ENCODE results near the gene CERCAM. TPM values are rescaled to one million over a fixed set of nuclear protein-coding genes. Genes with fewer than 3 reads are reported as not detected.
"Not testable (repeated sequence)": the region's sequence is repeated elsewhere in the genome, so short reads cannot be mapped to it uniquely, and the experiment has no call there.

CERCAM gene
- polyA plus RNA-seq, 1 donor = 19.9 TPM

DNA sequence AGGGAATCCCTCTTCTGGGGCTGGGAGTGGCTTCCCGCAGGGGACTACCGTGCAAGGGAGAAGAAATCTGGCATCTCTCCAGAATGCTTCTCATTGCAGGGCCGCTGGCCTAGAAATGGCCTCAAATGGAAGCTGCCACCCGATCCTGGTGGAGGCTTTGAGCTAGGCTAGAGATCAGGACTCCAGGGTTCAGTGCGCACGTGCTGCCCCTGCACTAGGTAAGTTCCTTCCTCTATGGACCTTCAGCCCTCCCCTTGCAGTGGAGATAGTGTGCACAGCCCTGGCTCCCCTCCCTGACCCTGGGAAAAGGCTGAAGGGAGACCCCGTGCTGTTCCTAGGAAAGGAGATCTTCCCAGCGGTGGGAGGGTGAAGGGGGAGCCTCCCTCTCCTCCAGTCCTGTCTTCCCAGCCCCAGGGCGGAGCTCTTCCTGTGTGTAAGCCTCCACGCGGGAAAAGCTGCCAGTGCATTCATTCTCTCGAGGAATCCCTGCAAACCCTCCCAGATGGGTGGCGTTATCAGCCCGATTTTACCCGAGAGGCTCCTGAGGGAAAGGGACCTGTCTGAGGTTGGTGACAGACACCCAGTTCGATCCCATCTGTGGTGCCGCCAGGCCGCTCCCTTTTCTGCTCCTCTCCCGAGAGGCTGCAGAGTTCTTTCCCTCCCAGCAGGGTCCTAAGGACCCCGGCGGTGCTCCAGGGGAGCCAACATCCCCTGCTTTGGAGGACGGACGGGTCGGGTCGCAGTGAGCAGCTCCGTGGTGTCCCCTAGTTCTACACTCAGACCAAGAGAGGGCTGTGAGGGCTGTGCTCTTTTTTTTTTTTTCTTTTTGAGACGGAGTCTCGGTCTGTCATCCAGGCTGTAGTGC is 1.4 kb upstream of the CERCAM start:
- peaks cover 33% of the 10 kb centered on the region for H3K4me1 ChIP-seq (ENCODE audit: control insufficient read depth, insufficient read depth, low read length)
- no peaks in the 10 kb centered on the region for H3K36me3 ChIP-seq (ENCODE audit: control insufficient read depth, insufficient read depth, low read length)
- WGBS (ENCODE audit: insufficient coverage, low lambda C conversion rate) = no CpG with 5 or more reads among the region's 28 CpGs
- H3K27me3 ChIP-seq (ENCODE audit: control insufficient read depth, insufficient read depth, low read length) = peaks cover 23% of the 10 kb centered on the region
- DNase-seq = peak; percentile 40 to 48
- H3K9me3 ChIP-seq (ENCODE audit: control insufficient read depth, low read depth, low read length) = no peaks in the 10 kb centered on the region
- H3K4me3 ChIP-seq (ENCODE audit: low read length) = peak overlapping the region; percentile 54
- no peak overlapping the region for H3K27ac ChIP-seq (ENCODE audit: low read length)

GRCh38 chr9:128420060-128420650 is 502 bp upstream of the CERCAM start:
- no CpG with 5 or more reads among the region's 59 CpGs for WGBS (ENCODE audit: insufficient coverage, low lambda C conversion rate)
- H3K4me3 ChIP-seq (ENCODE audit: low read length) = peak overlapping the region; percentile 54
- no peak overlapping the region for H3K27ac ChIP-seq (ENCODE audit: low read length)
- peaks cover 22% of the 10 kb centered on the region for H3K27me3 ChIP-seq (ENCODE audit: control insufficient read depth, insufficient read depth, low read length)
- H3K4me1 ChIP-seq (ENCODE audit: control insufficient read depth, insufficient read depth, low read length) = peaks cover 29% of the 10 kb centered on the region
- no peaks in the 10 kb centered on the region for H3K9me3 ChIP-seq (ENCODE audit: control insufficient read depth, low read depth, low read length)
- DNase-seq = peak; percentile 68 to 74
- H3K36me3 ChIP-seq (ENCODE audit: control insufficient read depth, insufficient read depth, low read length) = no peaks in the 10 kb centered on the region

- no CpG with 5 or more reads among the region's 11 CpGs for WGBS (ENCODE audit: insufficient coverage, low lambda C conversion rate)
- H3K4me1 ChIP-seq (ENCODE audit: control insufficient read depth, insufficient read depth, low read length) = peaks cover 19% of the 10 kb centered on the region
- DNase-seq = no peak
These were observed 882 bp downstream of the CERCAM start for GRCh38 chr9:128421482-128421996.

GRCh38 chr9:128422022-128422782 is 1.5 kb downstream of the CERCAM start:
- no CpG with 5 or more reads among the region's 13 CpGs for WGBS (ENCODE audit: insufficient coverage, low lambda C conversion rate)
- H3K36me3 ChIP-seq (ENCODE audit: control insufficient read depth, insufficient read depth, low read length); H3K9me3 ChIP-seq (ENCODE audit: control insufficient read depth, low read depth, low read length); H3K27ac ChIP-seq (ENCODE audit: low read length); H3K4me3 ChIP-seq (ENCODE audit: low read length); DNase-seq: not testable (repeated sequence)
- peaks cover 19% of the 10 kb centered on the region for H3K27me3 ChIP-seq (ENCODE audit: control insufficient read depth, insufficient read depth, low read length)
- peaks cover 19% of the 10 kb centered on the region for H3K4me1 ChIP-seq (ENCODE audit: control insufficient read depth, insufficient read depth, low read length)

More at GRCh38 chr9:128421482-128421996, 882 bp downstream of the CERCAM start:
- Histone ChIP-seq H3K9me3 (ENCODE audit: control insufficient read depth, low read depth, low read length) (no peaks in the 10 kb centered on the region), H3K4me3 (ENCODE audit: low read length) (peak overlapping the region; percentile 60), H3K27ac (ENCODE audit: low read length) (no peak overlapping the region), H3K36me3 (ENCODE audit: control insufficient read depth, insufficient read depth, low read length) (no peaks in the 10 kb centered on the region), H3K27me3 (ENCODE audit: control insufficient read depth, insufficient read depth, low read length) (peaks cover 19% of the 10 kb centered on the region)

DNA sequence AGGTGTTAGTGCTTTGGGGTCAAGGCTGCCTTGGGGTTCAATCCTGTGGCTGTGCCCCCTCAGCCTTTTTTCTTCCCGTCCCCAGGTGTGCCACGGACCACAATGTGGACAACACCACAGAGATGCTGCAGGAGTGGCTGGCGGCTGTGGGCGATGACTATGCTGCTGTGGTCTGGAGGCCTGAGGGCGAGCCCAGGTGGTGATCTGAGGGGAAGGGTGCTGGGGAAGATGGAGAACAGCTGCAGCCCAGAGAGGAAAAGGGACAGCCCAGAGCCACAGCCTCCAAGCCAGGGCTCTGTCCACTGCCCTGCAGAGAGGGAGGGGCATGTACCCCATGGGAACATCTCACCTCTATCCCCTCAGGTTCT is 2.1 kb downstream of the CERCAM start:
- H3K27me3 ChIP-seq (ENCODE audit: control insufficient read depth, insufficient read depth, low read length) = peaks cover 16% of the 10 kb centered on the region
- H3K27ac ChIP-seq (ENCODE audit: low read length) = no peak overlapping the region
- H3K4me3 ChIP-seq (ENCODE audit: low read length) = no peak overlapping the region
- no peaks in the 10 kb centered on the region for H3K9me3 ChIP-seq (ENCODE audit: control insufficient read depth, low read depth, low read length)
- peaks cover 19% of the 10 kb centered on the region for H3K4me1 ChIP-seq (ENCODE audit: control insufficient read depth, insufficient read depth, low read length)
- no CpG with 5 or more reads among the region's 5 CpGs for WGBS (ENCODE audit: insufficient coverage, low lambda C conversion rate)
- H3K36me3 ChIP-seq (ENCODE audit: control insufficient read depth, insufficient read depth, low read length) = no peaks in the 10 kb centered on the region
- no peak for DNase-seq

- H3K9me3 ChIP-seq (ENCODE audit: control insufficient read depth, low read depth, low read length); H3K4me3 ChIP-seq (ENCODE audit: low read length); H3K36me3 ChIP-seq (ENCODE audit: control insufficient read depth, insufficient read depth, low read length); DNase-seq; H3K27ac ChIP-seq (ENCODE audit: low read length): not testable (repeated sequence)
- Histone ChIP-seq H3K4me1 (ENCODE audit: control insufficient read depth, insufficient read depth, low read length) (peaks cover 19% of the 10 kb centered on the region), H3K27me3 (ENCODE audit: control insufficient read depth, insufficient read depth, low read length) (peaks cover 16% of the 10 kb centered on the region)
- no CpG with 5 or more reads among the region's 6 CpGs for WGBS (ENCODE audit: insufficient coverage, low lambda C conversion rate)
These were observed 2.7 kb downstream of the CERCAM start for GRCh38 chr9:128423356-128423755.

DNA sequence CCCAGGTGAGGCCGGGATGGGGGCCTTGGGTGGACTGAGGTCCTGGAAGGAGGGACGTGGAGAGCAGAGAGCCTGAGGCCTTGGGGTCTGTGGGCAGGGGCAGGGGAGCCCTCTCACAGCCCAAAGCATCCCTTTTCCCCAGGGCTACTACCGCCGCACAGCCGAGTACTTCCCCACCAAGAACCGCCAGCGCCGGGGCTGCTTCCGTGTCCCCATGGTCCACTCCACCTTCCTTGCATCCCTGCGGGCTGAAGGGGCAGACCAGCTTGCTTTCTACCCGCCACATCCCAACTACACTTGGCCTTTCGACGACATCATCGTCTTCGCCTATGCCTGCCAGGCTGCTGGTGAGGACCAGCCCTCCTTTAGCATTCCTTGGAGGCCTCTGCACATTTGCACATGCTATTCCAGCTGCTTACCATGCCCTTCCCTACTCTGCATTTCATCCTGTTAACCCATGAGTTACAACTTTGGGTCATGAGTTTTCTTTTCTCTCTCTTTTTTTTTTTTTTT is 3.7 kb downstream of the CERCAM start:
- H3K36me3 ChIP-seq (ENCODE audit: control insufficient read depth, insufficient read depth, low read length) = no peaks in the 10 kb centered on the region

DNA sequence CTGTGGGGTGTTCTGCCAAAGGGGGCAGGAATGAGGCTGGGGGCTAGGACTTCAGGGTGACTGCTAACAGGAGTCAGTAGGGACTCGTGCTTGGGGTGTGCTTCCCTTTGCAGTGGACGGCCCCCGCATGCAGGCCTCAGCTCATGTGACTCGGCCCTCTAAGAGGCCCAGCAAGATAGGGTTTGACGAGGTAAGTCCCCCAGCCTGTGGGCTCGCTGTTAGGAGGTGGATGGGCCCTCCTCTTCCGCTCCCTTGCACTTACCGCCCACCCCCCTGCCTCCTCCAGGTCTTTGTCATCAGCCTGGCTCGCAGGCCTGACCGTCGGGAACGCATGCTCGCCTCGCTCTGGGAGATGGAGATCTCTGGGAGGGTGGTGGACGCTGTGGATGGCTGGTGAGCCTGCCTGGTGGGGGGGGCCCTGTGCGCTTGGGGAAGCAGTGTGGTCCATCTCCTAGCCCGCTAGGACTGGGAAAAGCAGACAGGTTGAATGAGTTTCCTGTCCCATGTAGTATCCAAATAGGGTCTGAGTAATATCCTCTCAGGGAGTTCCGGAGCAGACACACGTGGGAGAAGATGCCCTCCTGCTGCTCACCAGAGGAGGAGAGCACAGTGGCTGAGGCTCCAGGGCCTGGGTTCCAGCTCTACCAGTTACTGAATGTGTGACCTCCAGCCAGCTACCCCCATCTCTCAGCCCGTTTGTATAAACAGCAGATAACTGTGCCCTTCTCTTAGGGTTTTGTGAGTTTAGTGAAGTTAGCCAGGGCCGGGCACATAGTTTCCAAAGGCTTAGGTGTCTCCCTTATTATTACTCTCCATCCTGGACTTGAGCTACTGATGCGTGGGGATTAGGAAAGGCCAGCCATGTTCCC is 8.2 kb downstream of the CERCAM start:
- Histone ChIP-seq H3K4me1 (ENCODE audit: control insufficient read depth, insufficient read depth, low read length) (no peaks in the 10 kb centered on the region), H3K27ac (ENCODE audit: low read length) (no peak overlapping the region), H3K4me3 (ENCODE audit: low read length) (no peak overlapping the region), H3K27me3 (ENCODE audit: control insufficient read depth, insufficient read depth, low read length) (no peaks in the 10 kb centered on the region), H3K36me3 (ENCODE audit: control insufficient read depth, insufficient read depth, low read length) (no peaks in the 10 kb centered on the region), H3K9me3 (ENCODE audit: control insufficient read depth, low read depth, low read length) (no peaks in the 10 kb centered on the region)
- DNase-seq = no peak
- no CpG with 5 or more reads among the region's 22 CpGs for WGBS (ENCODE audit: insufficient coverage, low lambda C conversion rate)

More for the DNA sequence above, 3.7 kb downstream of the CERCAM start:
- H3K4me3 ChIP-seq (ENCODE audit: low read length) = no peak overlapping the region
- WGBS (ENCODE audit: insufficient coverage, low lambda C conversion rate) = 100% methylated on average over 1 of the region's 15 CpGs
- no peak overlapping the region for H3K27ac ChIP-seq (ENCODE audit: low read length)
- H3K4me1 ChIP-seq (ENCODE audit: control insufficient read depth, insufficient read depth, low read length) = peaks cover 13% of the 10 kb centered on the region
- DNase-seq = no peak
- H3K27me3 ChIP-seq (ENCODE audit: control insufficient read depth, insufficient read depth, low read length) = peaks cover 9% of the 10 kb centered on the region
- no peaks in the 10 kb centered on the region for H3K9me3 ChIP-seq (ENCODE audit: control insufficient read depth, low read depth, low read length)

GRCh38 chr9:128429513-128430086 is 8.9 kb downstream of the CERCAM start:
- WGBS (ENCODE audit: insufficient coverage, low lambda C conversion rate) = 80% methylated on average over 2 of the region's 13 CpGs
- DNase-seq = no peak
- Histone ChIP-seq H3K27ac (ENCODE audit: low read length) (no peak overlapping the region), H3K4me1 (ENCODE audit: control insufficient read depth, insufficient read depth, low read length) (no peaks in the 10 kb centered on the region), H3K36me3 (ENCODE audit: control insufficient read depth, insufficient read depth, low read length) (no peaks in the 10 kb centered on the region), H3K4me3 (ENCODE audit: low read length) (no peak overlapping the region), H3K27me3 (ENCODE audit: control insufficient read depth, insufficient read depth, low read length) (no peaks in the 10 kb centered on the region), H3K9me3 (ENCODE audit: control insufficient read depth, low read depth, low read length) (no peaks in the 10 kb centered on the region)
